ENCODE measurements around the gene SDC3.

- TF ChIP-seq, protein P1, sequence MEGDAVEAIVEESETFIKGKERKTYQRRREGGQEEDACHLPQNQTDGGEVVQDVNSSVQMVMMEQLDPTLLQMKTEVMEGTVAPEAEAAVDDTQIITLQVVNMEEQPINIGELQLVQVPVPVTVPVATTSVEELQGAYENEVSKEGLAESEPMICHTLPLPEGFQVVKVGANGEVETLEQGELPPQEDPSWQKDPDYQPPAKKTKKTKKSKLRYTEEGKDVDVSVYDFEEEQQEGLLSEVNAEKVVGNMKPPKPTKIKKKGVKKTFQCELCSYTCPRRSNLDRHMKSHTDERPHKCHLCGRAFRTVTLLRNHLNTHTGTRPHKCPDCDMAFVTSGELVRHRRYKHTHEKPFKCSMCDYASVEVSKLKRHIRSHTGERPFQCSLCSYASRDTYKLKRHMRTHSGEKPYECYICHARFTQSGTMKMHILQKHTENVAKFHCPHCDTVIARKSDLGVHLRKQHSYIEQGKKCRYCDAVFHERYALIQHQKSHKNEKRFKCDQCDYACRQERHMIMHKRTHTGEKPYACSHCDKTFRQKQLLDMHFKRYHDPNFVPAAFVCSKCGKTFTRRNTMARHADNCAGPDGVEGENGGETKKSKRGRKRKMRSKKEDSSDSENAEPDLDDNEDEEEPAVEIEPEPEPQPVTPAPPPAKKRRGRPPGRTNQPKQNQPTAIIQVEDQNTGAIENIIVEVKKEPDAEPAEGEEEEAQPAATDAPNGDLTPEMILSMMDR (IDR thresholded peaks at IDR 0.05) = no peak
- TF ChIP-seq POLR2A (IDR thresholded peaks at IDR 0.05) = no peak
- no peak for TF ChIP-seq POLR2AphosphoS5 (IDR thresholded peaks at IDR 0.05)
- TF ChIP-seq EP300 (IDR thresholded peaks at IDR 0.05) = no peak
These were observed 32.0 kb upstream of the SDC3 start for GRCh38 chr1:30940541-30940940.
